Kidney epithelial cell (primary cell): ENCODE results near the gene ZHX3. TPM values are rescaled to one million over a fixed set of nuclear protein-coding genes. Genes with fewer than 3 reads are reported as not detected.

Experiments
- DNase-seq: peaks from one replicate; pipeline ENCODE4 v3.0.0-alpha.2; 2010; ENCODE audit warnings: low read depth
- H3K27me3 ChIP-seq: 2 replicates; pipeline ENCODE4 v1.6.0; 2011; ENCODE audit warnings: low read length; ENCODE audit not compliant: control insufficient read depth, insufficient read depth
- H3K36me3 ChIP-seq: 2 replicates; pipeline ENCODE4 v1.5.1; 2011; ENCODE audit warnings: low read length; ENCODE audit not compliant: control insufficient read depth, insufficient read depth
- H3K4me3 ChIP-seq: 2 replicates; pipeline ENCODE4 v1.5.1; 2011; ENCODE audit warnings: low read depth, mild to moderate bottlenecking, control low read depth, low read length
- total RNA-seq: library from RNA; depleted of rRNA; stranded (reverse); fragments of >200 nt; gene quantifications from 2 replicates; pipeline ENCODE4 v1.2.3, GENCODE V29; 2015
- TF ChIP-seq, protein P1 (sequence below): IDR thresholded peaks from 2 replicates; pipeline ENCODE4 v1.5.1; 2011; ENCODE audit warnings: mild to moderate bottlenecking, moderate library complexity, low read length, control low read depth, inconsistent platforms; ENCODE audit not compliant: insufficient read depth, poor library complexity, severe bottlenecking

ZHX3 gene
- total RNA-seq, 1 donor from 2014 or later: 7.6 TPM

- Histone ChIP-seq H3K27me3 (no peaks in the 10 kb centered on the region), H3K4me3 (no peak overlapping the region), H3K36me3 (peaks cover 1% of the 10 kb centered on the region)
- TF ChIP-seq, protein P1, sequence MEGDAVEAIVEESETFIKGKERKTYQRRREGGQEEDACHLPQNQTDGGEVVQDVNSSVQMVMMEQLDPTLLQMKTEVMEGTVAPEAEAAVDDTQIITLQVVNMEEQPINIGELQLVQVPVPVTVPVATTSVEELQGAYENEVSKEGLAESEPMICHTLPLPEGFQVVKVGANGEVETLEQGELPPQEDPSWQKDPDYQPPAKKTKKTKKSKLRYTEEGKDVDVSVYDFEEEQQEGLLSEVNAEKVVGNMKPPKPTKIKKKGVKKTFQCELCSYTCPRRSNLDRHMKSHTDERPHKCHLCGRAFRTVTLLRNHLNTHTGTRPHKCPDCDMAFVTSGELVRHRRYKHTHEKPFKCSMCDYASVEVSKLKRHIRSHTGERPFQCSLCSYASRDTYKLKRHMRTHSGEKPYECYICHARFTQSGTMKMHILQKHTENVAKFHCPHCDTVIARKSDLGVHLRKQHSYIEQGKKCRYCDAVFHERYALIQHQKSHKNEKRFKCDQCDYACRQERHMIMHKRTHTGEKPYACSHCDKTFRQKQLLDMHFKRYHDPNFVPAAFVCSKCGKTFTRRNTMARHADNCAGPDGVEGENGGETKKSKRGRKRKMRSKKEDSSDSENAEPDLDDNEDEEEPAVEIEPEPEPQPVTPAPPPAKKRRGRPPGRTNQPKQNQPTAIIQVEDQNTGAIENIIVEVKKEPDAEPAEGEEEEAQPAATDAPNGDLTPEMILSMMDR: no peak
- no peak for DNase-seq
Observed at GRCh38 chr20:41268402-41268801, 49.1 kb downstream of the ZHX3 start.

DNA sequence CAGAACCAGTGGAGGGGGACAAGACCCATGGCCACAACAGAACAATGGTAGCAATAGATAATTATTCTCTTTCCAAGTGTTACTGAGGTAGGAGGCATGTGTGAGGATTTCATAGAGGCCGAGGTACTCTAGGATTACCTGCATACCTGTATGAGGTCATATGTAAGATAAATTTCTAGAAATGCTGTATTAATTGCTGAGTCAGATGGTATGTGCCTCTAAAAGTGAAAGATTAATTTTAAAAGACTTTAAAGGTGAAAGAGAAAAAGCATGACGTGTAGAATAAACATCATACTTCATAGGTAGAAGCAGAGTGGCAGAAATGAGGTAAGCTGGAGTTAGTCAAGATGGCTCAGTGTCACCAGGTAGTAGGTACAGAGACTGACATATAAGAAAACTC is 51.6 kb downstream of the ZHX3 start:
- no peak overlapping the region for H3K4me3 ChIP-seq
- no peak for DNase-seq
- no peaks in the 10 kb centered on the region for H3K36me3 ChIP-seq
- H3K27me3 ChIP-seq: no peaks in the 10 kb centered on the region
- TF ChIP-seq, protein P1: no peak

DNA sequence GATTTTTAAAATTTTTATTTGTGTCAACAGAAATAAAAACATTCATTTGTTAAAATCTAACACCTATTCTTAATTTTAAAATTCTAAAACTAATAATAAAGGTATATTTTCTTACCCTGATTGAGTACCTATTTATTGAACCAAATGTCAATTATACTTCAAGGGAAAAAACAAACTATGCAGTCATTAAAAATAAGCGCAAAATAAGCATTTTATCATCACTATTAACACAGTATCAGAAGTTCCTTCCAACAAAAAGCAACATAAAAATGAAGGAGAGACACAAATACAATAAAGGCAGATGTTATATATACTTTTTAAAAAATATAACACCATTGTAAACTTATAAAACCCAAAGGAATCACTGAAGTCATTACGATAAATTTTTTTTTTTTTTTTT is 52.7 kb downstream of the ZHX3 start:
- no peak for DNase-seq
- no peaks in the 10 kb centered on the region for H3K36me3 ChIP-seq
- H3K4me3 ChIP-seq: no peak overlapping the region
- TF ChIP-seq, protein P1: no peak
- no peaks in the 10 kb centered on the region for H3K27me3 ChIP-seq

DNA sequence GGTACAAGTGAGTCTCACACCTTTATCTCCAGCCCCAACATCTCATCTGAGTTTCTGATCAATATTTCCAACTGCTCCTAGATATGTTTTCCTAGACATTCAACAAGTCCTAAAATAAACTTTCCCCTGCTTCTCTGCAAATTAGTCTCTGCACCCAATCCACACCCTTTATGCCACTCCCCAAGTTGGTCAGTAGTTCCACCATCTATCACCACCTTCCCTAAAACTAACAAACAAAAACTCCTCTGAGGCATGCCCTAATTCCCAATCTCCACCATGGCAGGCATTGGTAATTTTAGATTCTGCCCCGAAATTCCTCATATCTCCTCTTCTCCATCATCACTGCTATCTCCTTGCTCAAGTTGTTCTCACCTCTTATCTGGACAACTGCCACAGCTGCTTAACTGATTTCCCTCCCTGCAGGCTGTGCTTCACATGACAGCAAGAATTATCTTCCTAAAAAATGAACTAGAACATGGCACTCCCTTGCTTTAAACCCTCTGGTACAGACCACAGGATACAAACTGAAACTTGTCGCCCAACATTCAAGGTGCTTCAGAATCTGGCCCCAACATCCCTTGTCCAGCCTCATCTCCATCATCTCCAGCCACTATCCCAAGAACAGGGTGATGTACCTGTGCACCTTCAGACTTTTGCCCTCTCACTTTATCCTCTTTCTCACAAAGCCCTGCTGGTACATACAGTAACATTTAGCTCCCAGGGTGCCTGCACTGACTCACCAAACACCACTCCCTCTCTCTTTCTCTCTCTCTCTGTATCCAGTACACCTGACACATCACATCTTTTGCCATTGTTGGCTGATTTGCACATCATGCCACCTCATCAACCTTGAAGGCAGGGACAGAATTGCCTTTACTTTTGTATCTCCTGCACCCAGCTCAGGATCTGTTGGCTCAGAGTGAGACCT is 55.5 kb downstream of the ZHX3 start:
- no peak for DNase-seq
- Histone ChIP-seq H3K27me3 (no peaks in the 10 kb centered on the region), H3K4me3 (no peak overlapping the region), H3K36me3 (no peaks in the 10 kb centered on the region)
- TF ChIP-seq, protein P1: no peak

- TF ChIP-seq, protein P1: no peak
- no peak for DNase-seq
- H3K4me3 ChIP-seq: no peak overlapping the region
Observed at GRCh38 chr20:41261260-41261659, 56.3 kb downstream of the ZHX3 start.

DNA sequence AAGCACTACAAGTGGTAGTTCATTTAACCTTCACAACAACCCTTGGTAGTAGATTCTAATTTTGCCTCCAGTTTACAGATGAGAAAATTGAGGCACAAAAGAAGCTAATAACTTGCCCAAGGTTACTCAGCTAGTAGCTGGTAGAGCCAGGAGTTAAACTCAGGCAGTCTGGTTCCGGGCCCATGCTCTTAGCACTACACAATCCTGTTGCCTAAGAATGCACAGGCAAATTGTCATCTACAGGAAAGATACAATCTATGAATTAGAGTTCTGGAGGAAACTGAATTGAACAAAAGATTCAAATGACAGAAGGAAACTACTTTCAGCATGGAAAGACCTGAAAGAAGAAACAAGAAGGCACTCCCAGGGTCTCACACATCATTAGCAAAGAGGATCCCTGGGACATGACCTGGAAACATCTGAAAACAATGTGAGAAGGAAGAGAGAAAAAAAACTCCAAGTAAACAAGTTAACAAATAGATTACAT is 56.8 kb downstream of the ZHX3 start:
- Histone ChIP-seq H3K4me3 (no peak overlapping the region), H3K36me3 (no peaks in the 10 kb centered on the region), H3K27me3 (no peaks in the 10 kb centered on the region)
- DNase-seq: no peak
- TF ChIP-seq, protein P1: no peak

More at GRCh38 chr20:41261260-41261659, 56.3 kb downstream of the ZHX3 start:
- H3K36me3 ChIP-seq: no peaks in the 10 kb centered on the region
- no peaks in the 10 kb centered on the region for H3K27me3 ChIP-seq
